HG02938 (cell line): ENCODE data around the gene CCR9.

Experiments
- ATAC-seq: cut with Tn5 transposase; IDR thresholded peaks from one replicate; pipeline ENCODE4 v1.9.1; 2021; ENCODE audit warnings: mild to moderate bottlenecking, moderate library complexity; ENCODE audit not compliant: unreplicated experiment

CCR9 gene

DNA sequence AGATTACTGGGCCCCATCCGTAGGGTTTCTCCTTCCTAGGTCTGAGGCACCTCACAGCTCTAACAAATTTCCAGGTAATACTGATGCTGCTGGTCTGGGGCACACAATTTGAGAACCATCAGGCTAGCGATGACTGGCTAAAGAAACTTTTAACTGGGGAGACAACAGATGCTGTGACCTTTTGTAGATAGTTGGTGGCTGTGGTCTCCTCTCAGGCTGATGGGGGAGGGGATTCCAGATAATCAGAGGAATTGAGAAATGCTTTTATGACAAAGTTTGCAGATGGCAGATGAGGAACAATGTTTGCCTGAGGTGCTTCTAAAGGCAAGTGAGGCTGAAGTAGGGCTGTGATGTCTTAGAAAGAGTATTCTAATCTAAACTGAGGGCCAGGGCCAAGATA, 13.8 kb upstream of the CCR9 start:
- ATAC-seq = no peak

GRCh38 chr3:45873036-45873435, 13.3 kb upstream of the CCR9 start:
- ATAC-seq = no peak

DNA sequence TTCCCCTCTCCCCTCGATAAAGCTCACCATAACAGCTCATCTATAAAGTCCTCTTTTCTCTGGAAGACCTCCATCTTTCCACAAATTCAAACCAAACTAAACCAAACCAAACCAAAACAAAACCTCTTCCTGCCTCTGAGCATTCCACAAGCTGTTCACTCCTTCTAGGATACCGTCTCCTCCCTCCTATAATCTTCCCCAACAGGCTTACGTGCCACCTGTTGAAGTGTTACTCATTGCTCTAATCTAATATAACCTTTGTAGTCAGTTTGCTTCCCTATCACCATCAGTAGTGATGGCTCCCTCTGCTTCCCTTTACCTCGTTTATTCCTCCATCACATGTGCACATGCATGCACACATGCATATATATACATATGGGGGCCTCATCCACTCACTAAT, 12.7 kb upstream of the CCR9 start:
- ATAC-seq = no peak

GRCh38 chr3:45874677-45875346, 11.5 kb upstream of the CCR9 start:
- no peak for ATAC-seq

DNA sequence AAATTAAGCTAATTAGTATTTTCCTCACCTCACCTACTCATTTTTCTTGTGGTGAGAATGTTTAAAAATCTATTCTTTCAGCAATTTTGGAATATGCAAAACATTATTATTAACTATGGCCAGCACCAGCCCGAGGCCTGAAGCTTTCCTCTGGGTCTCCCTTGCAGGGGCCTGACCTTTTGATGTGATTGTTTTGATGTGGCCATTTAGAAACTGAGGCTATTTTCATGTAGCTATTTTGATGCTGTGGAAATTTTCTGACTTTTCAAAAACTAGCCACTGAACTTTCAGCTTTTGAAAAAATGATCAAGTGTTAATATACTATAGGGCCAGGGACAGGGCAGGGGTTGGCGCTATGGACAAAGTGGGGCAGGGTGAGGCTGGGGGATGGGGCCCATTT, 8.2 kb upstream of the CCR9 start:
- ATAC-seq = no peak

GRCh38 chr3:45880725-45881077, 5.6 kb upstream of the CCR9 start:
- no peak for ATAC-seq

- no peak for ATAC-seq
Observed at GRCh38 chr3:45881078-45882022, 5.0 kb upstream of the CCR9 start.

- no peak for ATAC-seq
Observed at GRCh38 chr3:45884368-45885201, 1.8 kb upstream of the CCR9 start.

- no peak for ATAC-seq
Observed at GRCh38 chr3:45887285-45887684, 942 bp downstream of the CCR9 start.

DNA sequence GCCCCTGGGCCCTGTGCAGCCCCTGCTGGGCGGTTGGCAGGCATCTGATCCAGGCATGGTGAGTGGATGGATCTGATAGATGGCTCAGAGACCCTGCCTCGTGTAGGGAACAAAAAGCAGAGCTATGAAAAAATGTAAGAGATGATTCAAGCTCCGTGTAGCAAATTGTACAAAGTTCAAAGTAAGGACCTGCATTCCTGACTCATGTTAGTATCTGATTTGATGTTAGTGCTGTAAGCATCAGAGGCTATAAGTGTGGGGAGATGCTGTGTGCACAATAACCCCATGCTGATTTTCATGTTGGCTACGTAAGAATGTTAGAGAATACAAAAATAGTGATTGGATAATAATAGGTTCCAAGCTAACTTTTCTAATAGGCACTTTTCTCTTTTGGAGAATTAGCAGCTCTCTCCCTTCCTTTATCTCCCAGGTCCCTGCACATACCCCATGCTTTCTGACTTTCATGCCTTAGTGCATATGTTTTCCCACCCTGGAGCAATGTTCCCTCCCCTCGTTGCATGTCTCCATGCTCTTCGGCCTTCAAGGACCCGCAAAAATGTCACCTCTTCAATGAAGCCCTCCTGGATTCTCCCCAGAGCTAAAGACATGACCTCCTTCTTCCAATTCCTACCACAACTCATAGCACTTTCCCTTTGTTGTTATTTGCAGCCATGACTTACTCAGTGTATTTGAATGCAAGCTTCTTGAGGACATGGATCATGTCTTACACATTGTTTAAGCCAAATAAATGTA, 1.6 kb downstream of the CCR9 start:
- no peak for ATAC-seq

DNA sequence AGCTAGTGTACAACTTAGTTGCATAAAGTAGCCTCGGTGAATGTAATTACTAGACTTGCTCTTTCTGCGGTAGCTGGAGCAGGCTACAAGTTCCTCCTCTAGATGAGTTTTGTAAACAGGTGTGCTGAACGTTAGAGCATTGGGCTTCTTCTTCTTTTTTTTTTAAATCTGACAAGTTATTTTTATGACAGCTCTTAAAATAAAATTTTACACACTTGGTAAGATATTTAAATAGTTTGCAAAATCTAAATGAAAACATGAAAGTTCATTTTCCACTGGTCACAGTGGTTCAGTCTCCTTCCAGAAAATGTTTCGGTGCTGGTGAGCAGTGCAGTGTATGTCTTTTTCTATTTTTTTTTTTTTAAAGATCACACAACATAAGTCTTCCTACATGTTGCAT, 3.0 kb downstream of the CCR9 start:
- ATAC-seq = no peak

DNA sequence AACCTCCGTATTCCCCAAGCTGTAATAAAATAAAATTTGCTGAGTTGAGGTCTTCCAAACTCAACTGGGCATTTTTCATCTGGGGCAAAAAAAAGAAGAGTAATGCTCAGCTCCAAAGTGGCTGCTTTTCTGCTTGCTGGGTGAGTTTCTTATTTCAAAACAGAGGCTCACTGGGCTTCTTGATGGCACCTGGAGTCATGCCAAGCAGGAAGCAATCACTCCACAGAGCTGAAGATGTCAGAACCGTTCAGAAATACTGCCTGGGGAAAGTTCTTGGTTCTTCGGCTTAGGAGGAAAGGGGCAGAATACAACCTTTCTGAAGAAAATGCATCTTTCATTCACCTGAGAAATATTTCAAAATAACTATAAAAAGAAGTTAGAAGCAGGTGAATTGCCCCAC, 4.1 kb downstream of the CCR9 start:
- ATAC-seq = no peak

DNA sequence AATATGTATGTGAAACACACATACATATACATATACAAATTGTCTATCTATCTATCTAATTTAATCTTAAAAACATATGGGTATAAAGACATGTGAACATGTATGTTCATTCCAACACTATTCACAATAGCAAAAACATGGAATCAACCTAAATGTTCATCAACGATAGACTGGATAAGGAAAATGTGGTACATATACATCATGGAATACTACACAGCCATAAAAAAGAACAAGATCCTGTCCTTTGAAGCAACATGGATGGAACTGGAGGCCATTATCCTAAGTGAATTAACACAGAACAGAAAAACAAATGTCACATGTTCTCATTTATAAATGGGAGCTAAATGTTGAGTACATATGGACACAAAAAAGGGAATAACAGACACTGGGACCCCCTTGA, 5.8 kb downstream of the CCR9 start:
- no peak for ATAC-seq

DNA sequence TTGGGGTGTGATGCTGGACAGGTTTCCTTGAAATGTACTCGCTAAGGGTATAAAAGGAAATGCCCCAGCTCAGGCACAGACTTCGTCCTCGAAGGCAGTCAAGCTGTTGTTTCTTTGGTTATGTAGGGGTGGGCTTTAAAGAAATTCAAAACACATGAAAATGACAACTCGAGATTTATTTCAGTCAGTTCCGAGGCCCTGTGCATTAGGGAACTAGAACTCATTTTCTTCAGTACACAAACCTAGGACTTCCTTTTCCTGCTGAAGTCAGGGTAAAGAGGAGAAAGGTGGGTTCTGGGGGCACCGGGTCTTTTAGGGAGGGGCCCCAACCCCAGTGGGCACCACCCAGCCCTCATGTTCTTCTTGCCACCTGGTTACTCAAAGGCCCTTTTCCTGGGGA, 7.7 kb downstream of the CCR9 start:
- ATAC-seq = no peak

- ATAC-seq = no peak
Observed at GRCh38 chr3:45895686-45896468, 9.5 kb downstream of the CCR9 start.

DNA sequence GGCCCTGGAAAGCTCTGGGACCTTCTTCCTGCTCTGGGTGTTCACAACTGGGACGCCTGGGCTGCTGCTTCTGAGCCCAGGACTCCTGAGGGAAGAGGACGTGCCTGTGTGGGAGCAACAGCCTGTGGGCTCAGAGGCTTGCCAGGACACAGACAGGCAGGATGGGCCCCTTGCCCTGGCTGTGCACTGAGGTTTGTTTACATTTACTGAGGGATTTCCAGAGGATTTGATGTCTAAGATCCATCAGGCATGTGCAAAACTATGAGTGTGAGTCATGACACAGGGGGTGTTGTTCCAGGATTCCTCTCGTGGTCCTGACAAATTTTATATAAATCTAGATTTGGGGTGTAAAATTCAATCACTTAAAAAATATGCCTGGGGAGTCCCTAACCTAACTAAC, 10.6 kb downstream of the CCR9 start:
- ATAC-seq = no peak

- no peak for ATAC-seq
Observed at GRCh38 chr3:45904931-45905330, 18.6 kb downstream of the CCR9 start.

- no peak for ATAC-seq
Observed at GRCh38 chr3:45905755-45906154, 19.4 kb downstream of the CCR9 start.

- ATAC-seq = no peak
Observed at GRCh38 chr3:45906681-45907407, 20.5 kb downstream of the CCR9 start.
